GM23338 (cell line): Measurements from ENCODE around the gene ELFN2. TPM values are rescaled to one million over a fixed set of nuclear protein-coding genes. Genes with fewer than 3 reads are reported as not detected.
A peak's percentile ranks its signal among the peaks of the same experiment; 100 is the strongest.

Source experiments
- ATAC-seq: fragments of 200-7000 bp; cut with Tn5 transposase; 3 replicates; pipeline ENCODE4 v1.9.1; 2020
- DNase-seq: peaks from one replicate; pipeline ENCODE4 v3.0.0-alpha.2; 2015; ENCODE audit warnings: low spot score
- H2AFZ ChIP-seq: fragments of 200-600 bp; sonication (generic); 2 replicates; pipeline ENCODE4 v1.8.0; 2016; ENCODE audit warnings: antibody characterized with exemption, mild to moderate bottlenecking, moderate library complexity
- H3F3A ChIP-seq: fragments of 200-600 bp; sonication (generic); replicated peaks from 2 replicates; pipeline ENCODE4 v1.8.0; 2017; ENCODE audit warnings: antibody characterized with exemption, mixed run types, low read depth
- H3K27ac ChIP-seq: fragments of 200-600 bp; sonication (generic); 2 replicates; pipeline ENCODE4 v1.6.1; 2016; ENCODE audit warnings: low read depth
- H3K27me3 ChIP-seq: fragments of 200-600 bp; sonication (generic); 2 replicates; pipeline ENCODE4 v1.8.0; 2016; ENCODE audit warnings: mild to moderate bottlenecking, mixed run types, moderate library complexity; ENCODE audit not compliant: insufficient read depth
- H3K36me3 ChIP-seq: fragments of 200-600 bp; sonication (generic); 2 replicates; pipeline ENCODE4 v1.8.0; 2016; ENCODE audit warnings: mild to moderate bottlenecking; ENCODE audit not compliant: insufficient read depth
- H3K4me1 ChIP-seq: fragments of 200-600 bp; sonication (generic); 2 replicates; pipeline ENCODE4 v1.8.0; 2016; ENCODE audit warnings: mild to moderate bottlenecking, moderate library complexity; ENCODE audit not compliant: insufficient read depth
- H3K4me2 ChIP-seq: fragments of 200-600 bp; sonication (generic); 2 replicates; pipeline ENCODE4 v1.7.1; 2017; ENCODE audit warnings: mixed run types
- H3K4me3 ChIP-seq: fragments of 200-600 bp; sonication (generic); 2 replicates; pipeline ENCODE4 v1.6.1; 2016; ENCODE audit warnings: mixed run types
- H3K79me2 ChIP-seq: fragments of 200-600 bp; sonication (generic); replicated peaks from 2 replicates; pipeline ENCODE4 v1.8.0; 2017; ENCODE audit warnings: mild to moderate bottlenecking; ENCODE audit not compliant: insufficient read depth
- H3K9me2 ChIP-seq: fragments of 200-600 bp; sonication (generic); 2 replicates; pipeline ENCODE4 v1.8.0; 2017; ENCODE audit not compliant: insufficient read depth
- H4K20me1 ChIP-seq: fragments of 200-600 bp; sonication (generic); replicated peaks from 2 replicates; pipeline ENCODE4 v1.8.0; 2017; ENCODE audit warnings: mild to moderate bottlenecking; ENCODE audit not compliant: insufficient read depth
- H3K27ac Mint-ChIP-seq: 2 replicates; pipeline ENCODE4 v1.8.0; 2020; ENCODE audit warnings: inconsistent platforms, mild to moderate bottlenecking, moderate library complexity, mixed read lengths
- H3K27me3 Mint-ChIP-seq: 3 replicates; pipeline ENCODE4 v1.8.0; 2022; ENCODE audit warnings: low read depth, mild to moderate bottlenecking, moderate library complexity, mixed read lengths, inconsistent platforms; ENCODE audit not compliant: insufficient read depth, poor library complexity
- H3K36me3 Mint-ChIP-seq: 3 replicates; pipeline ENCODE4 v1.8.0; 2021; ENCODE audit warnings: low read depth, mild to moderate bottlenecking, inconsistent platforms, moderate library complexity, mixed read lengths
- H3K4me1 Mint-ChIP-seq: 3 replicates; pipeline ENCODE4 v1.8.0; 2020; ENCODE audit warnings: mild to moderate bottlenecking, inconsistent platforms, mixed read lengths
- H3K4me3 Mint-ChIP-seq: 3 replicates; pipeline ENCODE4 v1.8.0; 2021; ENCODE audit warnings: moderate library complexity, mild to moderate bottlenecking, inconsistent platforms, mixed read lengths
- H3K9me3 Mint-ChIP-seq: 3 replicates; pipeline ENCODE4 v1.8.0; 2020; ENCODE audit warnings: moderate library complexity, mild to moderate bottlenecking, inconsistent platforms, mixed read lengths
- CREB1 ChIP-seq: fragments of 250-450 bp; sonication (Bioruptor Pico); IDR thresholded peaks from 2 replicates; pipeline ENCODE4 v1.5.0; 2020; ENCODE audit warnings: low read depth, mild to moderate bottlenecking, moderate library complexity
- POLR2AphosphoS5 ChIP-seq: IDR thresholded peaks from 2 replicates; pipeline ENCODE4 v1.6.1; 2016; ENCODE audit warnings: antibody characterized with exemption, low read depth
- polyA plus RNA-seq: library from polyadenylated mRNA; unstranded; fragments of >200 nt; fragmentation: Nextera tagmentation; extraction: Ambion mirVana; gene quantifications from 2 replicates; pipeline ENCODE4 v1.2.1, GENCODE V29; 2016
- total RNA-seq: library from RNA; depleted of rRNA; stranded (reverse); fragments of >200 nt; shearing (Covaris generic); gene quantifications from 2 replicates; pipeline ENCODE4 v1.2.3, GENCODE V29; 2014
- TF ChIP-seq, protein P1 (sequence below), 2 experiments: fragments of 200-600 bp in 1 of 2; sonication (generic) in 1 of 2; conservative IDR thresholded peaks; 2 replicates each; pipeline versions ENCODE4 v1.5.1 to v1.6.1; 2016 to 2017; ENCODE audit warnings: antibody characterized with exemption in 2 of 2, low read depth in 2 of 2, mild to moderate bottlenecking in 2 of 2, moderate library complexity in 1 of 2
- TF ChIP-seq, protein P2 (sequence below): IDR thresholded peaks from 2 replicates; pipeline ENCODE4 v1.6.1; 2016; ENCODE audit warnings: antibody characterized with exemption

The ELFN2 gene
- total and polyA plus RNA-seq, 2 experiments from 2014 or later = 0.18 to 0.35 TPM

DNA sequence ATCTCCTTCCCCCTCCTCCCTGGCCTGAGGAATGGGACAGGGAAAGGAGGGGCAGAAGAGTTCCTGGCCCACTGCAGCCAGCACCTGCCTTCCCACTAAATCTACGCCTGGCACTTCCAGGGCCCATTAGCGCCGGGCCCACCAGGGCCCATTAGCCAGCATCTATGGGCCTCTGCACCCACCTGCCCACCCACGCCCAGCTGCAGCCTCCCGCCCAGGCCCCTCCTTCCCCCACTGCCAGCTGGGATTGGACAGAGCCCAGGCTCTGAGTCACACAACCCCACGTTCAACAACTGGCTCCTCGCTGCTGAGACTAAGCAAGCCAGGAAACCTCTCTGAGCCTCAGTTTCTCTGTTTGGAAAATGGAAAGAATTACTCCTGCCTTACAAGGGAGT is 96.2 kb downstream of the ELFN2 start:
- Mint-ChIP-seq H3K36me3 (no peaks in the 10 kb centered on the region), H3K4me1 (peaks cover 28% of the 10 kb centered on the region), H3K27me3 (peaks cover 58% of the 10 kb centered on the region), H3K9me3 (no peaks in the 10 kb centered on the region), H3K27ac (no peak overlapping the region), H3K4me3 (no peak overlapping the region)
- Histone ChIP-seq H4K20me1 (no peaks in the 10 kb centered on the region), H3K27ac (no peak overlapping the region), H3K79me2 (no peaks in the 10 kb centered on the region), H2AFZ (no peak overlapping the region), H3K4me3 (no peak overlapping the region), H3K4me2 (no peak overlapping the region), H3K9me2 (no peaks in the 10 kb centered on the region), H3K27me3 (peaks cover 38% of the 10 kb centered on the region), H3F3A (0 out of 2 replicates have a peak, but pooled peaks cover 3% of the 10 kb centered on the region), H3K4me1 (peaks cover 22% of the 10 kb centered on the region), H3K36me3 (no peaks in the 10 kb centered on the region)
- DNase-seq (no peak), ATAC-seq (no peak)
- TF ChIP-seq POLR2AphosphoS5 = no peak
- TF ChIP-seq, protein P1, sequence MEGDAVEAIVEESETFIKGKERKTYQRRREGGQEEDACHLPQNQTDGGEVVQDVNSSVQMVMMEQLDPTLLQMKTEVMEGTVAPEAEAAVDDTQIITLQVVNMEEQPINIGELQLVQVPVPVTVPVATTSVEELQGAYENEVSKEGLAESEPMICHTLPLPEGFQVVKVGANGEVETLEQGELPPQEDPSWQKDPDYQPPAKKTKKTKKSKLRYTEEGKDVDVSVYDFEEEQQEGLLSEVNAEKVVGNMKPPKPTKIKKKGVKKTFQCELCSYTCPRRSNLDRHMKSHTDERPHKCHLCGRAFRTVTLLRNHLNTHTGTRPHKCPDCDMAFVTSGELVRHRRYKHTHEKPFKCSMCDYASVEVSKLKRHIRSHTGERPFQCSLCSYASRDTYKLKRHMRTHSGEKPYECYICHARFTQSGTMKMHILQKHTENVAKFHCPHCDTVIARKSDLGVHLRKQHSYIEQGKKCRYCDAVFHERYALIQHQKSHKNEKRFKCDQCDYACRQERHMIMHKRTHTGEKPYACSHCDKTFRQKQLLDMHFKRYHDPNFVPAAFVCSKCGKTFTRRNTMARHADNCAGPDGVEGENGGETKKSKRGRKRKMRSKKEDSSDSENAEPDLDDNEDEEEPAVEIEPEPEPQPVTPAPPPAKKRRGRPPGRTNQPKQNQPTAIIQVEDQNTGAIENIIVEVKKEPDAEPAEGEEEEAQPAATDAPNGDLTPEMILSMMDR (conservative IDR thresholded peaks at IDR 0.05; ENCODE audit: low read depth in 2 of 2) = no peak
- TF ChIP-seq, protein P2, sequence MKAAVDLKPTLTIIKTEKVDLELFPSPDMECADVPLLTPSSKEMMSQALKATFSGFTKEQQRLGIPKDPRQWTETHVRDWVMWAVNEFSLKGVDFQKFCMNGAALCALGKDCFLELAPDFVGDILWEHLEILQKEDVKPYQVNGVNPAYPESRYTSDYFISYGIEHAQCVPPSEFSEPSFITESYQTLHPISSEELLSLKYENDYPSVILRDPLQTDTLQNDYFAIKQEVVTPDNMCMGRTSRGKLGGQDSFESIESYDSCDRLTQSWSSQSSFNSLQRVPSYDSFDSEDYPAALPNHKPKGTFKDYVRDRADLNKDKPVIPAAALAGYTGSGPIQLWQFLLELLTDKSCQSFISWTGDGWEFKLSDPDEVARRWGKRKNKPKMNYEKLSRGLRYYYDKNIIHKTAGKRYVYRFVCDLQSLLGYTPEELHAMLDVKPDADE = no peak

DNA sequence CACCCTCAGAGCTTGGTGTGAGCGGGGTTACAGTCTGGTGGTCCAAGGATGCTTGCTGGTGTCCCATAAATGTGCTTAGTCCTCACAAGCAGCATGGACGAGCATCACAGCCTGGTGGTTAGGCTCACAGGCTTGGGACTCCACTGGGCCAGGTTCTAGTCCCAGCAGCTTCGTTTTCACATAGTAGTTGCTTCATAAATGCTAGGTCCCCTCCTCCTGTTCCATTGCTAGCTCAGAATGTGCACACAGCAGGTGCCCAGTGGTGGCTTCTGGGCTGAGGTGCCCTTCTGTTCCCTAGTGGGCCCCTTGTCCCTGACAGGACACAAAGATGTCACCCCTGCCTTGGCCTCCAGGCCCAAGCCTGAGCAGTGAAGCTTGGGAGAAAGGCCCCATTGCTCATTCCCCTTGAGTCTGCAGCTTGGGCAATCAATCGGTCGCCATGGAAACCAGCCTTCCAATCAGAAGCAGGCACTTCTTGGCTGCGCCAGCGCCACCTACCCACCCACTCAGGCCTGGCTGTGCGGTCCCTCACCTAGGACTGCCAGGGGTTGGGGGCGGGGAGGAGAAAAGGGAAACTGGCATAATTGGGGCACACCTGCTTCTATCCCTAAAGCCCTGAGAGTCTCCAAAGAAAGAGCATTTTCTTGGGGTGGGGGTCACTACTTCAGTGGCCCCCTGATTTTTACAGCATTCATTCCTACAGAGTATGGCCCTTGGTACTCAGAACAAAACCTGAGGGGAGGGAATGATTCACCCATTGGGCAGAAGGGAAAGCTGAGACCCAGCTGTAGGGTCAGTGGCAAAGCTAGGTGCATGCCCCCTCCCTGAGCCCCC is 96.9 kb downstream of the ELFN2 start:
- H3K4me3 ChIP-seq = no peak overlapping the region
- no peak overlapping the region for H3K4me3 Mint-ChIP-seq
- peak; percentile 73 for ATAC-seq
- peaks cover 24% of the 10 kb centered on the region for H3K4me1 Mint-ChIP-seq
- no peak overlapping the region for H3K27ac Mint-ChIP-seq
- no peaks in the 10 kb centered on the region for H3K36me3 ChIP-seq
- H3K4me2 ChIP-seq = no peak overlapping the region
- H3K27me3 ChIP-seq = peaks cover 38% of the 10 kb centered on the region
- 0 out of 2 replicates have a peak, but pooled peaks cover 3% of the 10 kb centered on the region for H3F3A ChIP-seq
- no peak overlapping the region for H3K27ac ChIP-seq
- H3K9me3 Mint-ChIP-seq = no peaks in the 10 kb centered on the region
- no peaks in the 10 kb centered on the region for H3K9me2 ChIP-seq
- no peak overlapping the region for H2AFZ ChIP-seq
- peak; percentile 97 for DNase-seq
- H3K79me2 ChIP-seq = no peaks in the 10 kb centered on the region
- H3K36me3 Mint-ChIP-seq = no peaks in the 10 kb centered on the region
- H3K27me3 Mint-ChIP-seq = peaks cover 57% of the 10 kb centered on the region
- TF ChIP-seq, protein P1 (conservative IDR thresholded peaks at IDR 0.05; ENCODE audit: low read depth in 2 of 2) = peak; percentile 49 to 70
- TF ChIP-seq CREB1 (CRISPR knock-in tag) = no peak
- no peaks in the 10 kb centered on the region for H4K20me1 ChIP-seq
- H3K4me1 ChIP-seq = peaks cover 17% of the 10 kb centered on the region; the same call in 1 of the 2 replicates
